ENCODE measurements around the gene MRM2.

Gene MRM2

GRCh38 chr7:2220030-2220429 lies 22.0 kb downstream of the MRM2 start:
- no peak for DNase-seq

GRCh38 chr7:2219606-2220005 lies 22.4 kb downstream of the MRM2 start:
- no peak for DNase-seq

- no peak for DNase-seq
Measured at GRCh38 chr7:2219136-2219535, 22.9 kb downstream of the MRM2 start.

GRCh38 chr7:2218444-2218785 lies 23.6 kb downstream of the MRM2 start:
- no peak for DNase-seq

GRCh38 chr7:2217716-2218443 lies 24.1 kb downstream of the MRM2 start:
- DNase-seq: no peak

GRCh38 chr7:2217206-2217605 lies 24.8 kb downstream of the MRM2 start:
- no peak for DNase-seq

- DNase-seq: no peak
Measured at GRCh38 chr7:2215851-2216250, 26.2 kb downstream of the MRM2 start.

- DNase-seq: no peak
Measured at GRCh38 chr7:2214636-2215035, 27.4 kb downstream of the MRM2 start.

GRCh38 chr7:2213551-2214215 lies 28.3 kb downstream of the MRM2 start:
- DNase-seq: no peak

- no peak for DNase-seq
Measured at GRCh38 chr7:2212906-2213305, 29.1 kb downstream of the MRM2 start.

GRCh38 chr7:2211926-2212325 lies 30.1 kb downstream of the MRM2 start:
- no peak for DNase-seq

GRCh38 chr7:2211259-2211880 lies 30.6 kb downstream of the MRM2 start:
- DNase-seq: no peak

GRCh38 chr7:2210551-2211258 lies 31.3 kb downstream of the MRM2 start:
- DNase-seq: no peak

- no peak for DNase-seq
Measured at GRCh38 chr7:2209961-2210323, 32.1 kb downstream of the MRM2 start.

- DNase-seq: peak; percentile 41
Measured at GRCh38 chr7:2209146-2209960, 32.7 kb downstream of the MRM2 start.

GRCh38 chr7:2208712-2209111 lies 33.3 kb downstream of the MRM2 start:
- DNase-seq: no peak

- DNase-seq: no peak
Measured at GRCh38 chr7:2205036-2205780, 36.8 kb downstream of the MRM2 start.

GRCh38 chr7:2204446-2204845 lies 37.6 kb downstream of the MRM2 start:
- no peak for DNase-seq

GRCh38 chr7:2203766-2204300 lies 38.2 kb downstream of the MRM2 start:
- no peak for DNase-seq

- no peak for DNase-seq
Measured at GRCh38 chr7:2202901-2203765, 38.9 kb downstream of the MRM2 start.

GRCh38 chr7:2202361-2202761 lies 39.6 kb downstream of the MRM2 start:
- DNase-seq: no peak

Data from CD4-positive, alpha-beta T cell treated with Interleukin-15 for 1 hour (primary cell).